OCI-LY7 (cell line): ENCODE results near the gene METRN. TPM values are rescaled to one million over a fixed set of nuclear protein-coding genes. Genes with fewer than 3 reads are reported as not detected.

Source experiments
- BruUV-seq: library from RNA; stranded (reverse); fragments of 400-500 nt; replicated peaks from 2 replicates; lab custom pipeline; 2021; lab: Mats Ljungman, UMichigan
- CTCF ChIA-PET: fragments of 300-600 bp; sonication (Branson Sonifier 250); formaldehyde crosslinking; loops from one replicate; lab custom pipeline; 2022; ENCODE audit warnings: antibody characterized with exemption; ENCODE audit not compliant: unreplicated experiment; lab: Charles Lee
- POLR2A ChIA-PET: fragments of 300-600 bp; sonication (Branson Sonifier 250); formaldehyde crosslinking; loops from one replicate; lab custom pipeline; 2022; ENCODE audit warnings: antibody characterized with exemption; lab: Charles Lee
- DNase-seq: peaks from one replicate; pipeline ENCODE4 v3.0.0-alpha.2; 2015; ENCODE audit warnings: low spot score
- H2AFZ ChIP-seq: fragments of 200-600 bp; sonication (generic), shearing (Covaris generic); 2 replicates; pipeline ENCODE4 v1.6.1; 2014; ENCODE audit warnings: mild to moderate bottlenecking, antibody characterized with exemption, low read length, moderate library complexity
- H3K27ac ChIP-seq: fragments of 200-600 bp; sonication (generic); 2 replicates; pipeline ENCODE4 v1.5.1; 2014; ENCODE audit warnings: mixed run types, low read depth, mild to moderate bottlenecking, moderate library complexity, low read length, inconsistent platforms; ENCODE audit not compliant: poor library complexity, severe bottlenecking
- H3K36me3 ChIP-seq: fragments of 200-600 bp; sonication (generic); 2 replicates; pipeline ENCODE4 v1.6.1; 2014; ENCODE audit warnings: mild to moderate bottlenecking, antibody characterized with exemption, low read length, moderate library complexity, mixed read lengths; ENCODE audit not compliant: insufficient read depth
- H3K4me1 ChIP-seq: fragments of 200-600 bp; sonication (generic); 2 replicates; pipeline ENCODE4 v1.5.1; 2014; ENCODE audit warnings: mild to moderate bottlenecking, low read length; ENCODE audit not compliant: insufficient read depth, poor library complexity, severe bottlenecking
- H3K4me2 ChIP-seq: fragments of 200-600 bp; sonication (generic); 2 replicates; pipeline ENCODE4 v1.6.1; 2014; ENCODE audit warnings: mild to moderate bottlenecking, low read length
- H3K4me3 ChIP-seq: fragments of 200-600 bp; sonication (generic); 2 replicates; pipeline ENCODE4 v1.5.1; 2014; ENCODE audit warnings: mild to moderate bottlenecking, low read depth, low read length; ENCODE audit not compliant: poor library complexity, severe bottlenecking
- H3K79me2 ChIP-seq: fragments of 200-600 bp; sonication (generic); 2 replicates; pipeline ENCODE4 v1.6.1; 2016; ENCODE audit warnings: low read depth, mild to moderate bottlenecking, low read length, moderate library complexity, mixed read lengths; ENCODE audit not compliant: insufficient read depth
- H3K9me2 ChIP-seq: fragments of 200-600 bp; sonication (generic); 2 replicates; pipeline ENCODE4 v1.6.1; 2016; ENCODE audit warnings: mild to moderate bottlenecking, low read length, mixed read lengths; ENCODE audit not compliant: insufficient read depth
- H3K9me3 ChIP-seq: fragments of 200-600 bp; sonication (generic); 2 replicates; pipeline ENCODE4 v1.6.1; 2014; ENCODE audit warnings: mild to moderate bottlenecking, mixed run types, low read length, mixed read lengths
- H4K20me1 ChIP-seq: fragments of 200-600 bp; sonication (generic); 2 replicates; pipeline ENCODE4 v1.6.1; 2014; ENCODE audit warnings: mild to moderate bottlenecking, antibody characterized with exemption, low read length, moderate library complexity, mixed read lengths; ENCODE audit not compliant: insufficient read depth
- CTCF ChIP-seq: fragments of 200-600 bp; sonication (generic); conservative IDR thresholded peaks from 2 replicates; pipeline ENCODE4 v1.5.1; 2014; ENCODE audit warnings: mild to moderate bottlenecking, antibody characterized with exemption, low read length, moderate library complexity, mixed read lengths
- EZH2phosphoT487 ChIP-seq: fragments of 200-600 bp; sonication (generic); IDR thresholded peaks from 2 replicates; pipeline ENCODE4 v1.6.1; 2018; ENCODE audit warnings: low read depth, borderline replicate concordance, mild to moderate bottlenecking, mixed run types, antibody characterized with exemption, low read length, moderate library complexity, mixed read lengths
- intact Hi-C: fragments of 100-400 bp; cut with micrococcal nuclease; formaldehyde crosslinking; loops from one replicate; pipeline ENCODE4 v1.10.0; 2022; ENCODE audit not compliant: unreplicated experiment
- total RNA-seq, 2 experiments: library from RNA; depleted of rRNA in 1 of 2; stranded (reverse); fragments of >200 nt in 1 of 2; shearing (Covaris generic) in 1 of 2; gene quantifications; 2 replicates each; pipeline ENCODE4 v1.2.3, GENCODE V29; 2014 to 2022

The METRN gene
- total RNA-seq, 2 experiments from 2014 or later, result 14.4 to 15.9 TPM

- no peak for DNase-seq
- no peak overlapping the region for H3K27ac ChIP-seq
- H2AFZ ChIP-seq, result no peak overlapping the region
- H3K4me3 ChIP-seq, result peak overlapping the region; percentile 82
- H3K9me2 ChIP-seq, result no peaks in the 10 kb centered on the region
- TSS peak; percentile 95 for BruUV-seq
- H4K20me1 ChIP-seq, result peaks cover 5% of the 10 kb centered on the region; the same call in 1 of the 2 replicates
- intact Hi-C loops, result loop anchor here (5.0 kb wide), 1 partner anchor 40 kb away; the partner anchor contains the start of gene ANTKMT
- peaks cover 42% of the 10 kb centered on the region for H3K36me3 ChIP-seq
- H3K4me1 ChIP-seq, result peaks cover 40% of the 10 kb centered on the region
- H3K79me2 ChIP-seq, result peaks cover 25% of the 10 kb centered on the region; the same call in 1 of the 2 replicates
- ChIA-PET CTCF (interaction anchor here (0.6 kb wide), 1 partner anchor 93 kb away, joined by 3 read pairs; no protein-coding TSS in a partner anchor), POLR2A (no interaction called here)
- peak overlapping the region; percentile 88 for H3K4me2 ChIP-seq
- no peaks in the 10 kb centered on the region for H3K9me3 ChIP-seq
- TF ChIP-seq EZH2phosphoT487, result no peak
- TF ChIP-seq CTCF, result no peak
These were observed 33.0 kb upstream of the METRN start for GRCh38 chr16:681746-682427.

- peaks cover 34% of the 10 kb centered on the region for H3K4me1 ChIP-seq
- no peak overlapping the region for H3K27ac ChIP-seq
- TF ChIP-seq EZH2phosphoT487, result no peak
- no peak for TF ChIP-seq CTCF
- BruUV-seq, result no TSS peak
- no peak overlapping the region for H2AFZ ChIP-seq
- H3K79me2 ChIP-seq, result peaks cover 25% of the 10 kb centered on the region; the same call in 1 of the 2 replicates
- H3K4me3 ChIP-seq, result peak overlapping the region; percentile 83
- POLR2A ChIA-PET, result no interaction called here
- intact Hi-C loops, result loop anchor here (5.0 kb wide), 1 partner anchor 40 kb away; the partner anchor contains the start of gene ANTKMT
- H3K9me3 ChIP-seq, result no peaks in the 10 kb centered on the region
- H3K4me2 ChIP-seq, result peak overlapping the region; percentile 96
- H4K20me1 ChIP-seq, result peaks cover 5% of the 10 kb centered on the region; the same call in 1 of the 2 replicates
- H3K9me2 ChIP-seq, result no peaks in the 10 kb centered on the region
- CTCF ChIA-PET, result no interaction called here
- no peak for DNase-seq
- H3K36me3 ChIP-seq, result peaks cover 46% of the 10 kb centered on the region
These were observed 32.2 kb upstream of the METRN start for GRCh38 chr16:682493-683395.
